ENCODE measurements around the gene TMPRSS5.

DNA sequence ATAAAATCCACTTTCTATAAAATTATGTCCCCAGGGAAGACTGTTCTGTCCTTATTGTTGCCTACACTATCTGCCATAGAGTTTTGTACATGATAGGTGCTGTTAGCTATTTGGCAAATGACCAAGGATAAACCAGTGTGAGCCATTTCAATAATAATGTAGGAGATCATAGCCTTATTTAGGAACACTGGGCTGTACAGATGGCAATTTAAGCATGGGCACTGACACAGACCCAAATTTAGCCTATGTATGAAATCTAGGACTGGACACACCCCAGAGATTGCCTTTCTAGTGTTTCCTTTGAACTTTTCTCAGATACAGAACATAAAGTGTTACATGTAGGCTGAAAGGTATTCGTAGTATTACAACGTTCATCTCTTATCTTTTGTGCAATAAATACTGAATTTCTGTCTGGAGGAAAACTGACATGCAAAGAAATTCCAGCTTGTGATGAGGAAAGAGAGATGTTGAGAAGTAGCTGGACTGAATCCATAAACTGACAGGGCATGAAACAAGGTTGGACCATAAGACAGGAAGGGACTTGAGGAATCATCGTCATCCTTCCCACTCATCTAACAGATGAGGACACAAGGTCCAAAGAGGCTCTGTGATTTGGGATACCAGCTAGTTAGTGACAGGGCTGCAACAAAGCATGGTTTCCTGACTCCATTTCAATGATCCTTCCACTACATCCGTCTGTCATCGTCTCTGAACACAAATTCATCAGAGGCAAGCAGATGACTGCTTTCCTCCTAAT, 60.3 kb downstream of the TMPRSS5 start:
- TF ChIP-seq FOXM1 (IDR thresholded peaks at IDR 0.05; ENCODE audit: borderline replicate concordance, low read depth) (no peak), EP300 (IDR thresholded peaks at IDR 0.05; ENCODE audit: borderline replicate concordance) (no peak), YY1 (IDR thresholded peaks at IDR 0.05; ENCODE audit: low read depth) (no peak), NFIC (IDR thresholded peaks at IDR 0.05) (no peak), TCF12 (IDR thresholded peaks at IDR 0.05; ENCODE audit: low read depth) (no peak), TAF1 (IDR thresholded peaks at IDR 0.05; ENCODE audit: low read depth) (no peak), CEBPB (IDR thresholded peaks at IDR 0.05) (no peak), EGR1 (IDR thresholded peaks at IDR 0.05) (no peak)
- TF ChIP-seq, protein P1, sequence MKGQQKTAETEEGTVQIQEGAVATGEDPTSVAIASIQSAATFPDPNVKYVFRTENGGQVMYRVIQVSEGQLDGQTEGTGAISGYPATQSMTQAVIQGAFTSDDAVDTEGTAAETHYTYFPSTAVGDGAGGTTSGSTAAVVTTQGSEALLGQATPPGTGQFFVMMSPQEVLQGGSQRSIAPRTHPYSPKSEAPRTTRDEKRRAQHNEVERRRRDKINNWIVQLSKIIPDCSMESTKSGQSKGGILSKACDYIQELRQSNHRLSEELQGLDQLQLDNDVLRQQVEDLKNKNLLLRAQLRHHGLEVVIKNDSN (IDR thresholded peaks at IDR 0.05), result no peak
- TF ChIP-seq, protein P2, sequence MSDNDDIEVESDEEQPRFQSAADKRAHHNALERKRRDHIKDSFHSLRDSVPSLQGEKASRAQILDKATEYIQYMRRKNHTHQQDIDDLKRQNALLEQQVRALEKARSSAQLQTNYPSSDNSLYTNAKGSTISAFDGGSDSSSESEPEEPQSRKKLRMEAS (IDR thresholded peaks at IDR 0.05), result no peak
- TF ChIP-seq, protein P3, sequence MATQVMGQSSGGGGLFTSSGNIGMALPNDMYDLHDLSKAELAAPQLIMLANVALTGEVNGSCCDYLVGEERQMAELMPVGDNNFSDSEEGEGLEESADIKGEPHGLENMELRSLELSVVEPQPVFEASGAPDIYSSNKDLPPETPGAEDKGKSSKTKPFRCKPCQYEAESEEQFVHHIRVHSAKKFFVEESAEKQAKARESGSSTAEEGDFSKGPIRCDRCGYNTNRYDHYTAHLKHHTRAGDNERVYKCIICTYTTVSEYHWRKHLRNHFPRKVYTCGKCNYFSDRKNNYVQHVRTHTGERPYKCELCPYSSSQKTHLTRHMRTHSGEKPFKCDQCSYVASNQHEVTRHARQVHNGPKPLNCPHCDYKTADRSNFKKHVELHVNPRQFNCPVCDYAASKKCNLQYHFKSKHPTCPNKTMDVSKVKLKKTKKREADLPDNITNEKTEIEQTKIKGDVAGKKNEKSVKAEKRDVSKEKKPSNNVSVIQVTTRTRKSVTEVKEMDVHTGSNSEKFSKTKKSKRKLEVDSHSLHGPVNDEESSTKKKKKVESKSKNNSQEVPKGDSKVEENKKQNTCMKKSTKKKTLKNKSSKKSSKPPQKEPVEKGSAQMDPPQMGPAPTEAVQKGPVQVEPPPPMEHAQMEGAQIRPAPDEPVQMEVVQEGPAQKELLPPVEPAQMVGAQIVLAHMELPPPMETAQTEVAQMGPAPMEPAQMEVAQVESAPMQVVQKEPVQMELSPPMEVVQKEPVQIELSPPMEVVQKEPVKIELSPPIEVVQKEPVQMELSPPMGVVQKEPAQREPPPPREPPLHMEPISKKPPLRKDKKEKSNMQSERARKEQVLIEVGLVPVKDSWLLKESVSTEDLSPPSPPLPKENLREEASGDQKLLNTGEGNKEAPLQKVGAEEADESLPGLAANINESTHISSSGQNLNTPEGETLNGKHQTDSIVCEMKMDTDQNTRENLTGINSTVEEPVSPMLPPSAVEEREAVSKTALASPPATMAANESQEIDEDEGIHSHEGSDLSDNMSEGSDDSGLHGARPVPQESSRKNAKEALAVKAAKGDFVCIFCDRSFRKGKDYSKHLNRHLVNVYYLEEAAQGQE (IDR thresholded peaks at IDR 0.05; ENCODE audit: low read depth), result no peak

Measured in Ishikawa (cell line).